Breast epithelium (tissue), 3 donors: ENCODE data around the gene HBQ1.

ENCODE experiments used
- POLR2A ChIP-seq: fragments of 450-650 bp; IDR thresholded peaks from one replicate; pipeline ENCODE4 v1.6.1; 2016; ENCODE audit warnings: antibody characterized with exemption, mild to moderate bottlenecking, moderate library complexity
- TF ChIP-seq, protein P1 (sequence below), 3 donors: fragments of 450-650 bp; IDR thresholded peaks; one replicate each; pipeline ENCODE4 v1.5.1; 2016 to 2017; ENCODE audit warnings: antibody characterized with exemption in 3 of 3, mild to moderate bottlenecking in 3 of 3, moderate library complexity in 3 of 3

DNA sequence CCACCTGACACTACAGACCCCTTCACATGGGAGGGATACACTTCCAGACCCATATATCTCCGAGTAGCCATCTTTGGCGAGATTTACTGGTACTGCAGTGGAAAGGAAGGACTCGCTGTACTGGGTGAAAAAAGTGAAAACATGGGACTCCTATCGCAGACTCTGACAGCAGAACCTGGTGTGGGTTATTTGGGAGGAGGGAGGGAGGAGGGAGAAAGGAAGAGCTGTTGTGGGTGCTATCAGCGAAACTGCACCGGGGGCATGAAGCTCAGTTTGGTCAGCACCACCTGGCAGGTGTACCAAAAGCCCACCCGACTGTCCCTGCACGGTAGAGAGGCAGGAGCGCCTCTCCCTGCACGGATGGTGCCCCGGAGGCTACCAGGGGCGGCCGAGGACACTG, 5.0 kb downstream of the HBQ1 start:
- TF ChIP-seq POLR2A = no peak
- TF ChIP-seq, protein P1, sequence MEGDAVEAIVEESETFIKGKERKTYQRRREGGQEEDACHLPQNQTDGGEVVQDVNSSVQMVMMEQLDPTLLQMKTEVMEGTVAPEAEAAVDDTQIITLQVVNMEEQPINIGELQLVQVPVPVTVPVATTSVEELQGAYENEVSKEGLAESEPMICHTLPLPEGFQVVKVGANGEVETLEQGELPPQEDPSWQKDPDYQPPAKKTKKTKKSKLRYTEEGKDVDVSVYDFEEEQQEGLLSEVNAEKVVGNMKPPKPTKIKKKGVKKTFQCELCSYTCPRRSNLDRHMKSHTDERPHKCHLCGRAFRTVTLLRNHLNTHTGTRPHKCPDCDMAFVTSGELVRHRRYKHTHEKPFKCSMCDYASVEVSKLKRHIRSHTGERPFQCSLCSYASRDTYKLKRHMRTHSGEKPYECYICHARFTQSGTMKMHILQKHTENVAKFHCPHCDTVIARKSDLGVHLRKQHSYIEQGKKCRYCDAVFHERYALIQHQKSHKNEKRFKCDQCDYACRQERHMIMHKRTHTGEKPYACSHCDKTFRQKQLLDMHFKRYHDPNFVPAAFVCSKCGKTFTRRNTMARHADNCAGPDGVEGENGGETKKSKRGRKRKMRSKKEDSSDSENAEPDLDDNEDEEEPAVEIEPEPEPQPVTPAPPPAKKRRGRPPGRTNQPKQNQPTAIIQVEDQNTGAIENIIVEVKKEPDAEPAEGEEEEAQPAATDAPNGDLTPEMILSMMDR (IDR thresholded peaks at IDR 0.05) = no peak
